HFF-Myc (cell line): Measurements from ENCODE around the gene EYS.

ENCODE experiments used
- DNase-seq: peaks from one replicate; pipeline ENCODE4 v3.0.0-alpha.2; 2011; ENCODE audit warnings: low read depth; ENCODE audit errors: extremely low read depth
- H3K4me3 ChIP-seq: replicated peaks from 2 replicates; pipeline ENCODE4 v1.5.1; 2011; ENCODE audit warnings: low read depth, mild to moderate bottlenecking, control low read depth, low read length
- TF ChIP-seq, protein P1 (sequence below): IDR thresholded peaks from 2 replicates; pipeline ENCODE4 v1.5.1; 2012; ENCODE audit warnings: mild to moderate bottlenecking, low read depth, low read length, control low read depth; ENCODE audit errors: missing control alignments

The EYS gene

GRCh38 chr6:64104051-64104450 is 1603.0 kb downstream of the EYS start:
- TF ChIP-seq, protein P1, sequence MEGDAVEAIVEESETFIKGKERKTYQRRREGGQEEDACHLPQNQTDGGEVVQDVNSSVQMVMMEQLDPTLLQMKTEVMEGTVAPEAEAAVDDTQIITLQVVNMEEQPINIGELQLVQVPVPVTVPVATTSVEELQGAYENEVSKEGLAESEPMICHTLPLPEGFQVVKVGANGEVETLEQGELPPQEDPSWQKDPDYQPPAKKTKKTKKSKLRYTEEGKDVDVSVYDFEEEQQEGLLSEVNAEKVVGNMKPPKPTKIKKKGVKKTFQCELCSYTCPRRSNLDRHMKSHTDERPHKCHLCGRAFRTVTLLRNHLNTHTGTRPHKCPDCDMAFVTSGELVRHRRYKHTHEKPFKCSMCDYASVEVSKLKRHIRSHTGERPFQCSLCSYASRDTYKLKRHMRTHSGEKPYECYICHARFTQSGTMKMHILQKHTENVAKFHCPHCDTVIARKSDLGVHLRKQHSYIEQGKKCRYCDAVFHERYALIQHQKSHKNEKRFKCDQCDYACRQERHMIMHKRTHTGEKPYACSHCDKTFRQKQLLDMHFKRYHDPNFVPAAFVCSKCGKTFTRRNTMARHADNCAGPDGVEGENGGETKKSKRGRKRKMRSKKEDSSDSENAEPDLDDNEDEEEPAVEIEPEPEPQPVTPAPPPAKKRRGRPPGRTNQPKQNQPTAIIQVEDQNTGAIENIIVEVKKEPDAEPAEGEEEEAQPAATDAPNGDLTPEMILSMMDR = no peak
- DNase-seq = no peak
- H3K4me3 ChIP-seq = no peak overlapping the region

DNA sequence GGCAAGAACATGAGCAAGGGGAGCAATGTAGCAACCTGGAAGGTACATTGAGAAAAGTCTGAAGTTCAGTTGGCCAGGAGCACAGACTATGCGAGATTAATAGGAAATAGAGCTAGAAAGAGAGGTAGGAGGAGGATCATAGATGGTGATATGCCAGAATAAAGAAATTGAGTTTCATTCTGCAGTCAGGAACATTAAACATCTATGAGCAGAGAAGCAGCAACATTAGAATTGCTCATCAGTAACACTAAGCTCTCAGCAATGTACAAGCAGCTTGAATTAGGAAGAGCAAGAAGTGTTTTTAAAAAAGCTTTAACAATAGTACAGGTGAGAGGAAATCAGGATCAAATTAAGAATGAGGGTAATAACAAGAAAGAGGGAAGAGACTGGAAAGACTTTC is 1603.5 kb downstream of the EYS start:
- H3K4me3 ChIP-seq = no peak overlapping the region
- TF ChIP-seq, protein P1 = no peak
- no peak for DNase-seq

DNA sequence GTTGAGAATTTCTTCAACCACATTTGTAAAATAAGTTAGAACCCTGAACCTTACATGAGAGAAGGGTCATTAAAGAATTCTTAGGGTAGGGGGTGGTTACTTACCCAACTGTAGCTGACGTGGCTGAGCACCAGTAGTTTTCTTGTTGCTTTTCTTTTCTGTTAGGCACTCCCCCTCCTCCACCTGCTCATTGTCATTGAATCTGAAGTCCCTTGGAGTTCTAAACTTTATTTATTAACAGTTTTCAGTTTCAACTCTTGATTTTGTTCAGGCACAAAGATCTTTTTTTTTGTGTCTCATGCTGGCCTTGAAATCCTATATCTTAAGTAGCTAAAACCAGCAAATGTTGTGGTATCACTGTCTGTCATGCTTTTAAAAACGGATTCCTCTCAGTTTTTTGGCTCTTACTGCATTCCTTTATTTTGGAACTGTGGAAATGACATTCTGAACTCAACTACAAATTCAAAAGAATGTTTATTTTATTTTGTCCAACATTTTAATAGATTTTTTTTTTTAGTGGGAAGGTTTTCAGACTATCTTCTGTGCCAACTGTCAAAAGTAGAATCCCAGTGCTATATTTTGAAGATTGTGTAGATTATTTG is 1606.2 kb downstream of the EYS start:
- no peak for DNase-seq
- TF ChIP-seq, protein P1 = no peak
- H3K4me3 ChIP-seq = no peak overlapping the region

DNA sequence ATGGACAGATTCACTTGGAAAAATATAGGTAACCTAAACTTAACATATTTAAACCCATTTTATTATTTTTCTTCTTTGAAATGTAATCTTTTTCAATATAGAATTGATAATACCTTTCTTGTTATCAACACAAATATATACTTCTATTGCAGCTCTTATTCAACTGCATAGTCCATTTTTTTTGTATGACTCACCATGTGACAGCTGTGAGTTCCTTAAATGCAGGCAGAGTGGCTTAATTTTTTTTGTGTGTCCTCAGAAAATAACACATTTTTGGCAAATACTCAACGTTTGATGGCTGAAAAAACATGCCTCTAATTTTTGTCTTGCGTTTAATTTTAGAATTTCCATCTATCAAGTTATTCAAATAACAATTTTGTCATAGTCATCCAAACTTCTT is 1616.7 kb downstream of the EYS start:
- H3K4me3 ChIP-seq = no peak overlapping the region
- no peak for DNase-seq
- TF ChIP-seq, protein P1 = no peak

- no peak for DNase-seq
- TF ChIP-seq, protein P1 = no peak
- no peak overlapping the region for H3K4me3 ChIP-seq
Observed at GRCh38 chr6:64085126-64085525, 1621.9 kb downstream of the EYS start.

GRCh38 chr6:64084185-64084663 is 1622.8 kb downstream of the EYS start:
- H3K4me3 ChIP-seq = no peak overlapping the region
- no peak for DNase-seq
- TF ChIP-seq, protein P1 = no peak

- no peak for DNase-seq
- H3K4me3 ChIP-seq = no peak overlapping the region
- TF ChIP-seq, protein P1 = no peak
Observed at GRCh38 chr6:64083261-64083660, 1623.8 kb downstream of the EYS start.
